K562 (cell line): Measurements from ENCODE around the gene DDX50. TPM values are rescaled to one million over a fixed set of nuclear protein-coding genes. Genes with fewer than 3 reads are reported as not detected.

Experiments used
- ASH1L ChIP-seq: fragments of 450-650 bp; IDR thresholded peaks from 2 replicates; pipeline ENCODE4 v1.6.1; 2018; ENCODE audit warnings: borderline replicate concordance, mild to moderate bottlenecking, low read depth; ENCODE audit not compliant: partially characterized antibody
- BCL6 ChIP-seq: fragments of 250-450 bp; sonication (Bioruptor Pico); IDR thresholded peaks from 2 replicates; pipeline ENCODE4 v1.4.0; 2020
- BRF2 ChIP-seq: IDR thresholded peaks from 3 replicates; pipeline ENCODE4 v1.6.1; 2011; ENCODE audit warnings: borderline replicate concordance, mild to moderate bottlenecking; ENCODE audit not compliant: insufficient read length, insufficient read depth
- CUX1 ChIP-seq: fragments of 200-800 bp; sonication (Bioruptor generic); IDR thresholded peaks from 2 replicates; pipeline ENCODE4 v1.6.1; 2016; ENCODE audit warnings: missing genetic modification characterization, missing compliant biosample characterization
- EHMT2 ChIP-seq: fragments of 450-650 bp; IDR thresholded peaks from 2 replicates; pipeline ENCODE4 v1.6.1; 2018; ENCODE audit warnings: antibody characterized with exemption
- ELK3 ChIP-seq: fragments of 450-650 bp; formaldehyde crosslinking; IDR thresholded peaks from 2 replicates; pipeline ENCODE4 v1.4.0; 2020; ENCODE audit warnings: mild to moderate bottlenecking
- ETV5 ChIP-seq: sonication (generic); formaldehyde crosslinking; IDR thresholded peaks from 2 replicates; pipeline ENCODE4 v1.4.0; 2020; ENCODE audit warnings: low read depth, mild to moderate bottlenecking, missing genetic modification reagents
- IRF2 ChIP-seq: sonication (generic); formaldehyde crosslinking; IDR thresholded peaks from 2 replicates; pipeline ENCODE4 v1.8.1; 2022; ENCODE audit warnings: mild to moderate bottlenecking, missing genetic modification reagents
- POLR2AphosphoS5 ChIP-seq: IDR thresholded peaks from 2 replicates; pipeline ENCODE4 v1.6.1; 2011; ENCODE audit warnings: mild to moderate bottlenecking, low read depth, low read length, moderate library complexity; ENCODE audit not compliant: control insufficient read depth, insufficient read depth
- POLR2G ChIP-seq: fragments of 200-400 bp; formaldehyde crosslinking; IDR thresholded peaks from 2 replicates; pipeline ENCODE4 v1.6.1; 2017; ENCODE audit warnings: low read depth, mild to moderate bottlenecking, antibody characterized with exemption, low read length, moderate library complexity
- RFX1 ChIP-seq: fragments of 450-650 bp; IDR thresholded peaks from 2 replicates; pipeline ENCODE4 v1.6.1; 2016; ENCODE audit warnings: mild to moderate bottlenecking, moderate library complexity
- SMARCA4 ChIP-seq: fragments of 450-650 bp; IDR thresholded peaks from 2 replicates; pipeline ENCODE4 v1.6.1; 2016
- SRSF1 ChIP-seq: fragments of 200-400 bp; formaldehyde crosslinking; IDR thresholded peaks from 2 replicates; pipeline ENCODE4 v1.6.1; 2017; ENCODE audit warnings: mild to moderate bottlenecking, low read depth, low read length, moderate library complexity
- TEAD2 ChIP-seq: fragments of 450-650 bp; IDR thresholded peaks from 2 replicates; pipeline ENCODE4 v1.6.1; 2016; ENCODE audit warnings: missing genetic modification characterization, control low read depth, missing compliant biosample characterization
- ZNF133 ChIP-seq: fragments of 250-450 bp; sonication (Bioruptor Pico); IDR thresholded peaks from 2 replicates; pipeline ENCODE4 v1.4.0; 2020; ENCODE audit warnings: mild to moderate bottlenecking
- ZNF644 ChIP-seq: fragments of 200-800 bp; sonication (Bioruptor generic); IDR thresholded peaks from 2 replicates; pipeline ENCODE4 v1.6.1; 2016; ENCODE audit warnings: low read depth, missing genetic modification characterization, missing compliant biosample characterization
- ZNF707 ChIP-seq: fragments of 250-450 bp; sonication (Bioruptor Pico); conservative IDR thresholded peaks from 2 replicates; pipeline ENCODE4 v1.8.0; 2022; ENCODE audit warnings: inconsistent platforms, mild to moderate bottlenecking, moderate library complexity
- polyA plus RNA-seq, 8 experiments: library from polyadenylated mRNA; depleted of rRNA in 4 of 8; stranded (reverse) in 5 of 8; unstranded in 3 of 8; fragments of >200 nt; fragmentation: Nextera tagmentation in 2 of 8; fragmentation: Illumina TruSeq in 1 of 8; extraction: Ambion mirVana in 2 of 8; extraction: Trizol in 1 of 8; gene quantifications; 2 replicates each; pipeline versions ENCODE4 v1.2.1 to v1.2.3, GENCODE V29; 2011 to 2014; ENCODE audit warnings: inconsistent platforms in 1 of 8, missing spikeins in 1 of 8
- total RNA-seq, 7 experiments: library from RNA; depleted of rRNA in 6 of 7; stranded (reverse); fragments of >200 nt in 6 of 7; fragmentation: Illumina TruSeq in 2 of 7; extraction: Trizol in 2 of 7; gene quantifications; 2 replicates each; pipeline versions ENCODE4 v1.2.1 to v1.2.3, GENCODE V29; 2011 to 2021; ENCODE audit warnings: low replicate concordance in 1 of 7
- TF ChIP-seq, protein P1 (sequence below): IDR thresholded peaks from 2 replicates; pipeline ENCODE4 v1.6.1; 2011; ENCODE audit warnings: borderline replicate concordance, low read depth, mild to moderate bottlenecking, moderate library complexity, low read length; ENCODE audit not compliant: insufficient read depth, poor library complexity, severe bottlenecking

DDX50 gene
- total and polyA plus RNA-seq, 9 of the 15 experiments (the other 6 are each of a cell fraction or from before 2014, with no cell fraction given) = 36.7 to 86.8 (median 57.4) TPM

GRCh38 chr10:68901105-68901927 is at the start of gene DDX50 (continued):
- TF ChIP-seq BCL6 = no peak
- TF ChIP-seq POLR2AphosphoS5 = peak; percentile 86
- TF ChIP-seq RFX1 = no peak; the same call in 1 of the 2 replicates
- no peak for TF ChIP-seq ELK3 (CRISPR knock-in tag)
- TF ChIP-seq ASH1L = peak; percentile 92
- no peak for TF ChIP-seq ZNF707 (CRISPR knock-in tag)
- peak; percentile 23 for TF ChIP-seq ETV5 (CRISPR knock-in tag)
- no peak for TF ChIP-seq TEAD2 (tag)
- TF ChIP-seq, protein P1, sequence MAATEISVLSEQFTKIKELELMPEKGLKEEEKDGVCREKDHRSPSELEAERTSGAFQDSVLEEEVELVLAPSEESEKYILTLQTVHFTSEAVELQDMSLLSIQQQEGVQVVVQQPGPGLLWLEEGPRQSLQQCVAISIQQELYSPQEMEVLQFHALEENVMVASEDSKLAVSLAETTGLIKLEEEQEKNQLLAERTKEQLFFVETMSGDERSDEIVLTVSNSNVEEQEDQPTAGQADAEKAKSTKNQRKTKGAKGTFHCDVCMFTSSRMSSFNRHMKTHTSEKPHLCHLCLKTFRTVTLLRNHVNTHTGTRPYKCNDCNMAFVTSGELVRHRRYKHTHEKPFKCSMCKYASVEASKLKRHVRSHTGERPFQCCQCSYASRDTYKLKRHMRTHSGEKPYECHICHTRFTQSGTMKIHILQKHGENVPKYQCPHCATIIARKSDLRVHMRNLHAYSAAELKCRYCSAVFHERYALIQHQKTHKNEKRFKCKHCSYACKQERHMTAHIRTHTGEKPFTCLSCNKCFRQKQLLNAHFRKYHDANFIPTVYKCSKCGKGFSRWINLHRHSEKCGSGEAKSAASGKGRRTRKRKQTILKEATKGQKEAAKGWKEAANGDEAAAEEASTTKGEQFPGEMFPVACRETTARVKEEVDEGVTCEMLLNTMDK = peak; percentile 6
- no peak for TF ChIP-seq BRF2
- TF ChIP-seq IRF2 (CRISPR knock-in tag) = no peak
- TF ChIP-seq ZNF133 (CRISPR knock-in tag) = peak; percentile 82; the same call in 1 of the 2 replicates
- no peak for TF ChIP-seq ZNF644 (tag)
- TF ChIP-seq CUX1 (CRISPR knock-in tag) = no peak
- TF ChIP-seq POLR2G = peak; percentile 96
- no peak for TF ChIP-seq SRSF1
- no peak for TF ChIP-seq EHMT2
- TF ChIP-seq SMARCA4 = no peak
